K562 (cell line): ENCODE measurements around the gene EIF5A2. TPM values are rescaled to one million over a fixed set of nuclear protein-coding genes. Genes with fewer than 3 reads are reported as not detected.

Experiments
- ATF3 ChIP-seq, 2 experiments: fragments of 450-650 bp in 1 of 2; sonication (generic) in 1 of 2; formaldehyde crosslinking in 1 of 2; IDR thresholded peaks in 1 of 2; conservative IDR thresholded peaks in 1 of 2; 2 replicates each; pipeline versions ENCODE4 v1.6.1 to v1.8.1; 2016 to 2023; ENCODE audit warnings: mild to moderate bottlenecking in 2 of 2, moderate library complexity in 2 of 2, inconsistent platforms in 1 of 2, missing genetic modification reagents in 1 of 2
- HNRNPL ChIP-seq: fragments of 200-400 bp; formaldehyde crosslinking; IDR thresholded peaks from 2 replicates; pipeline ENCODE4 v1.6.1; 2017; ENCODE audit warnings: low read depth, mild to moderate bottlenecking, low read length
- HNRNPLL ChIP-seq: fragments of 200-400 bp; formaldehyde crosslinking; IDR thresholded peaks from 2 replicates; pipeline ENCODE4 v1.6.1; 2017; ENCODE audit warnings: low read length, low read depth, mild to moderate bottlenecking; ENCODE audit not compliant: poor library complexity, severe bottlenecking
- JUND ChIP-seq, 2 experiments: IDR thresholded peaks; 2 replicates in 1 of 2; 3 replicates in 1 of 2; pipeline ENCODE4 v1.6.1; 2011; ENCODE audit warnings: borderline replicate concordance in 2 of 2, low read depth in 2 of 2, low read length in 2 of 2, improper control_type of control experiment in 1 of 2, missing biosample characterization in 1 of 2, missing genetic modification characterization in 1 of 2, missing genetic modification reagents in 1 of 2
- KHSRP ChIP-seq: fragments of 450-650 bp; IDR thresholded peaks from 2 replicates; pipeline ENCODE4 v1.6.1; 2017
- L3MBTL2 ChIP-seq: fragments of 450-650 bp; IDR thresholded peaks from 2 replicates; pipeline ENCODE4 v1.6.1; 2016; ENCODE audit warnings: mild to moderate bottlenecking, moderate library complexity
- MBD2 ChIP-seq: sonication (generic); IDR thresholded peaks from 2 replicates; pipeline ENCODE4 v1.6.1; 2016; ENCODE audit warnings: low read depth, borderline replicate concordance
- RAD21 ChIP-seq, 2 experiments: fragments of 250-450 bp in 1 of 2; fragments of 450-650 bp in 1 of 2; sonication (Bioruptor Pico) in 1 of 2; formaldehyde crosslinking in 1 of 2; IDR thresholded peaks in 1 of 2; conservative IDR thresholded peaks in 1 of 2; 2 replicates each; pipeline versions ENCODE4 v1.4.0 to v1.8.0; 2020 to 2022; ENCODE audit warnings: mild to moderate bottlenecking in 2 of 2, moderate library complexity in 1 of 2
- RBFOX2 ChIP-seq: fragments of 200-400 bp; formaldehyde crosslinking; IDR thresholded peaks from 2 replicates; pipeline ENCODE4 v1.6.1; 2017; ENCODE audit warnings: low read depth, mild to moderate bottlenecking, low read length, moderate library complexity
- SAP30 ChIP-seq: fragments of 200-600 bp; sonication (generic); IDR thresholded peaks from 2 replicates; pipeline ENCODE4 v1.6.1; 2012; ENCODE audit warnings: borderline replicate concordance, low read depth, mild to moderate bottlenecking, moderate library complexity, low read length, control low read depth, inconsistent platforms; ENCODE audit not compliant: insufficient read depth, poor library complexity, severe bottlenecking
- SNAPC5 ChIP-seq: fragments of 250-450 bp; sonication (Bioruptor Pico); IDR thresholded peaks from 2 replicates; pipeline ENCODE4 v1.8.0; 2021; ENCODE audit warnings: moderate library complexity, mild to moderate bottlenecking, inconsistent platforms
- TFAM ChIP-seq: fragments of 250-450 bp; sonication (Bioruptor Pico); conservative IDR thresholded peaks from 2 replicates; pipeline ENCODE4 v1.5.0; 2021; ENCODE audit warnings: mild to moderate bottlenecking, moderate library complexity
- U2AF1 ChIP-seq: fragments of 200-400 bp; formaldehyde crosslinking; optimal IDR thresholded peaks from 2 replicates; pipeline ENCODE3; 2017; ENCODE audit warnings: mild to moderate bottlenecking, low read depth, low read length, moderate library complexity
- ZBTB11 ChIP-seq, 3 experiments: fragments of 200-800 bp in 1 of 3; fragments of 250-450 bp in 1 of 3; fragments of 450-650 bp in 1 of 3; sonication (Bioruptor Pico) in 1 of 3; sonication (Bioruptor generic) in 1 of 3; formaldehyde crosslinking in 1 of 3; IDR thresholded peaks; 2 replicates each; pipeline versions ENCODE4 v1.6.1 to v1.8.0; 2016 to 2022; ENCODE audit warnings: mild to moderate bottlenecking in 2 of 3, missing genetic modification characterization in 2 of 3, missing compliant biosample characterization in 1 of 3, moderate library complexity in 1 of 3
- ZNF12 ChIP-seq: sonication (generic); formaldehyde crosslinking; IDR thresholded peaks from 2 replicates; pipeline ENCODE4 v1.4.0; 2020; ENCODE audit warnings: mild to moderate bottlenecking, missing genetic modification reagents
- ZNF217 ChIP-seq: sonication (generic); formaldehyde crosslinking; IDR thresholded peaks from 2 replicates; pipeline ENCODE4 v1.8.0; 2022; ENCODE audit warnings: mild to moderate bottlenecking, missing genetic modification reagents
- ZNF75A ChIP-seq: fragments of 450-650 bp; formaldehyde crosslinking; IDR thresholded peaks from 2 replicates; pipeline ENCODE4 v1.4.0; 2020; ENCODE audit warnings: mild to moderate bottlenecking
- ZNF780A ChIP-seq: fragments of 250-450 bp; sonication (Bioruptor Pico); IDR thresholded peaks from 2 replicates; pipeline ENCODE4 v1.5.0; 2021; ENCODE audit warnings: mild to moderate bottlenecking
- polyA plus RNA-seq, 8 experiments: library from polyadenylated mRNA; depleted of rRNA in 4 of 8; stranded (reverse) in 5 of 8; unstranded in 3 of 8; fragments of >200 nt; fragmentation: Nextera tagmentation in 2 of 8; fragmentation: Illumina TruSeq in 1 of 8; extraction: Ambion mirVana in 2 of 8; extraction: Trizol in 1 of 8; gene quantifications; 2 replicates each; pipeline versions ENCODE4 v1.2.1 to v1.2.3, GENCODE V29; 2011 to 2014; ENCODE audit warnings: inconsistent platforms in 1 of 8, missing spikeins in 1 of 8
- total RNA-seq, 7 experiments: library from RNA; depleted of rRNA in 6 of 7; stranded (reverse); fragments of >200 nt in 6 of 7; fragmentation: Illumina TruSeq in 2 of 7; extraction: Trizol in 2 of 7; gene quantifications; 2 replicates each; pipeline versions ENCODE4 v1.2.1 to v1.2.3, GENCODE V29; 2011 to 2021; ENCODE audit warnings: low replicate concordance in 1 of 7
- TF ChIP-seq, protein P1 (sequence below): fragments of 450-650 bp; IDR thresholded peaks from 2 replicates; pipeline ENCODE4 v1.6.1; 2016

Gene EIF5A2
- total and polyA plus RNA-seq, 9 of the 15 experiments (the other 6 are each of a cell fraction or from before 2014, with no cell fraction given), result 3.9 to 18.3 (median 15.9) TPM

GRCh38 chr3:170869645-170870593 is 38.5 kb downstream of the EIF5A2 start, which contains the start of gene RPL22L1 (continued):
- TF ChIP-seq JUND (IDR thresholded peaks at IDR 0.05; ENCODE audit: borderline replicate concordance, low read depth, low read length), result peak; percentile 49; the same call in 1 of the 2 replicates
- TF ChIP-seq JUND (tag; IDR thresholded peaks at IDR 0.05; ENCODE audit: borderline replicate concordance, low read depth, low read length), result peak; percentile 33; the same call in 2 of the 3 replicates
- TF ChIP-seq ZNF217 (CRISPR knock-in tag), result no peak
- no peak for TF ChIP-seq TFAM (CRISPR knock-in tag)
- TF ChIP-seq SNAPC5 (CRISPR knock-in tag), result no peak
- TF ChIP-seq ZNF12 (CRISPR knock-in tag), result no peak
- no peak for TF ChIP-seq U2AF1
- no peak for TF ChIP-seq ZNF780A (CRISPR knock-in tag)
- peak in 1 of 3 experiments; percentile 75; a peak in 2 of 6 replicates for TF ChIP-seq ZBTB11 (CRISPR knock-in tag; IDR thresholded peaks at IDR 0.05)
- no peak; the same call in 1 of the 2 replicates for TF ChIP-seq HNRNPL
- TF ChIP-seq RBFOX2, result peak; percentile 99
- peak; percentile 81; the same call in 1 of the 2 replicates for TF ChIP-seq MBD2
- TF ChIP-seq HNRNPLL, result peak; percentile 96
- TF ChIP-seq L3MBTL2, result peak; percentile 86
- TF ChIP-seq RAD21 (CRISPR knock-in tag; conservative IDR thresholded peaks at IDR 0.05 in 1 of 2, IDR thresholded peaks at IDR 0.05 in 1 of 2), result peak; percentile 6 to 11; a peak in 1 of 4 replicates
- no peak for TF ChIP-seq ZNF75A
- no peak for TF ChIP-seq KHSRP
- TF ChIP-seq ATF3 (IDR thresholded peaks at IDR 0.05), result peak; percentile 30; the same call in 1 of the 2 replicates
- TF ChIP-seq ATF3 (CRISPR knock-in tag; conservative IDR thresholded peaks at IDR 0.05), result peak; percentile 64
- TF ChIP-seq, protein P1, sequence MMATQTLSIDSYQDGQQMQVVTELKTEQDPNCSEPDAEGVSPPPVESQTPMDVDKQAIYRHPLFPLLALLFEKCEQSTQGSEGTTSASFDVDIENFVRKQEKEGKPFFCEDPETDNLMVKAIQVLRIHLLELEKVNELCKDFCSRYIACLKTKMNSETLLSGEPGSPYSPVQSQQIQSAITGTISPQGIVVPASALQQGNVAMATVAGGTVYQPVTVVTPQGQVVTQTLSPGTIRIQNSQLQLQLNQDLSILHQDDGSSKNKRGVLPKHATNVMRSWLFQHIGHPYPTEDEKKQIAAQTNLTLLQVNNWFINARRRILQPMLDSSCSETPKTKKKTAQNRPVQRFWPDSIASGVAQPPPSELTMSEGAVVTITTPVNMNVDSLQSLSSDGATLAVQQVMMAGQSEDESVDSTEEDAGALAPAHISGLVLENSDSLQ, result peak; percentile 34; the same call in 1 of the 2 replicates
- TF ChIP-seq SAP30, result peak; percentile 70
